ENCODE data around the gene RBFOX2.

The RBFOX2 gene

GRCh38 chr22:35921044-35921443 is 107.6 kb downstream of the RBFOX2 start:
- no peak for DNase-seq

GRCh38 chr22:35919002-35919542 is 109.6 kb downstream of the RBFOX2 start:
- no peak for DNase-seq

- no peak for DNase-seq
Observed at GRCh38 chr22:35918456-35918855, 110.2 kb downstream of the RBFOX2 start.

- no peak for DNase-seq
Observed at GRCh38 chr22:35917651-35918050, 111.0 kb downstream of the RBFOX2 start.

GRCh38 chr22:35915477-35916013 is 113.1 kb downstream of the RBFOX2 start:
- DNase-seq = no peak

GRCh38 chr22:35914665-35915476 is 113.8 kb downstream of the RBFOX2 start:
- DNase-seq = no peak

GRCh38 chr22:35914357-35914664 is 114.3 kb downstream of the RBFOX2 start:
- DNase-seq = no peak

GRCh38 chr22:35913925-35914324 is 114.7 kb downstream of the RBFOX2 start:
- DNase-seq = no peak

GRCh38 chr22:35912658-35913057 is 116.0 kb downstream of the RBFOX2 start:
- DNase-seq = no peak

- DNase-seq = no peak
Observed at GRCh38 chr22:35911877-35912276, 116.7 kb downstream of the RBFOX2 start.

- no peak for DNase-seq
Observed at GRCh38 chr22:35910926-35911325, 117.7 kb downstream of the RBFOX2 start.

GRCh38 chr22:35910003-35910769 is 118.4 kb downstream of the RBFOX2 start:
- DNase-seq = no peak

- no peak for DNase-seq
Observed at GRCh38 chr22:35905894-35906293, 122.7 kb downstream of the RBFOX2 start.

GRCh38 chr22:35904752-35905151 is 123.9 kb downstream of the RBFOX2 start:
- DNase-seq = no peak

GRCh38 chr22:35904336-35904692 is 124.3 kb downstream of the RBFOX2 start:
- DNase-seq = no peak

GRCh38 chr22:35903571-35904335 is 124.9 kb downstream of the RBFOX2 start:
- DNase-seq = no peak

- DNase-seq = no peak
Observed at GRCh38 chr22:35900483-35901168, 128.0 kb downstream of the RBFOX2 start.

- DNase-seq = no peak
Observed at GRCh38 chr22:35899736-35900135, 128.9 kb downstream of the RBFOX2 start.

- DNase-seq = no peak
Observed at GRCh38 chr22:35896111-35896705, 132.4 kb downstream of the RBFOX2 start.

- no peak for DNase-seq
Observed at GRCh38 chr22:35894937-35895708, 133.5 kb downstream of the RBFOX2 start.

- DNase-seq = no peak
Observed at GRCh38 chr22:35894464-35894878, 134.2 kb downstream of the RBFOX2 start.

Measured in activated CD8-positive, alpha-beta memory T cell treated with anti-CD3 and anti-CD28 coated beads for 24 hours (primary cell).